GM10248 (cell line): Measurements from ENCODE around the gene NHLRC2.
"Not testable (repeated sequence)": the region's sequence is repeated elsewhere in the genome, so short reads cannot be mapped to it uniquely, and the experiment has no call there.

Experiments
- CTCF ChIA-PET: fragments of 300-600 bp; sonication (Branson Sonifier 250); formaldehyde crosslinking; extraction: SDS; loops from one replicate; lab custom pipeline; 2021; ENCODE audit warnings: antibody characterized with exemption; lab: Yijun Ruan, JAX
- POLR2A ChIA-PET: fragments of 350-650 bp; sonication (Branson Sonifier 250); formaldehyde crosslinking; extraction: SDS; loops from one replicate; lab custom pipeline; 2020; ENCODE audit warnings: antibody characterized with exemption; lab: Yijun Ruan, JAX
- DNase-seq: peaks from one replicate; pipeline ENCODE4 v3.0.0; 2012; ENCODE audit errors: extremely low spot score
- CTCF ChIP-seq: IDR thresholded peaks from 2 replicates; pipeline ENCODE4 v1.5.1; 2012; ENCODE audit warnings: mild to moderate bottlenecking, low read depth; ENCODE audit errors: extremely low read depth, missing control alignments, control extremely low read depth

Gene NHLRC2

GRCh38 chr10:113854013-113854760 lies at the start of gene NHLRC2, which contains the start of gene DCLRE1A:
TSS of gene NHLRC2 (plus strand) at chr10:113854661. CDS start at chr10:113854873, 212 bp downstream.
TSS of gene DCLRE1A (minus strand) at chr10:113854082. CDS start at chr10:113853182, 900 bp downstream.
- DNase-seq = peak; percentile 67
- no peak for TF ChIP-seq CTCF
- ChIA-PET CTCF (interaction anchor here (1.3 to 1.6 kb wide), 2 partner anchors 29 to 150 kb away, joined by 3 read pairs; no protein-coding TSS in a partner anchor), POLR2A (no interaction called here)

DNA sequence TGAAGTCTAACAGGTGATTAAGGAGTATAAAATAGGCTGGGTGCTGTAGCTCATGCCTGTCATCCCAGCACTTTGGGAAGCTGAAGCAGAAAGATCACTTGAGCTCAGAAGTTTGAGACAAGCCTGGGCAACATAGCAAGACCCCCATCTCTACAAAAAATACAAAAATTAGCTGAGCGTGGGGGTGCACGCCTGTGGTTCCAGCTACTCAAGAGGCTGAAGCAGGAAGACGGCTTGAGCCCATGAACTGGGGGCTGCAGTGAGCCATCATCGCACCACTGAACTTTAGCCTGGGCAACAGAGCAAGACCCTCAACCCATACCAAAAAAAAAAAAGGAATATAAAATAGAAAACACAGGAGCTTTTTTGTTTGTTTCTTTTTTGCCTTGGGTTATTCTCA lies 48.0 kb upstream of the NHLRC2 start:
- DNase-seq = no peak
- POLR2A ChIA-PET = no interaction called here
- no peak for TF ChIP-seq CTCF
- CTCF ChIA-PET = interaction anchor here (1.4 to 2.2 kb wide), 2 partner anchors 141 to 297 kb away, joined by 4 to 10 read pairs; no protein-coding TSS in a partner anchor

DNA sequence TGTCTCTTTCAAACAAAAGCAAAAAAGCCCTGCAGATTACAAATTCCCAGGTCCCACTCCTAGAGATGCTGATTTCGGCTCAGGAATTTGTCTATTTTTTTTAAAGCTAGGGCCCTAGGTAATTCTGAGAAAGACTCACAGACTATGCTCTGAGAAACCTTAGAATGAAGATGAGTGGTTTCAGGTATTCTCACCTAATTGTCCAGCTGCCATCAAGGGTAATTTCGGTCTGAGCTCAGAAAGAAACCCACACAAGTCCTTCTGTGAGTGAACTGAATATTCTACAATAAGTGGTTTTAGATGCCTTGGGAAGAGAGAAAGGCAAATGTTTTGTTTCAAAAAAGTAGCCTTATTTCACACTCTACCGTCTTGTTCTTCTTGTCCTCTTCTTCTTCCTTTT lies 46.3 kb upstream of the NHLRC2 start:
- POLR2A ChIA-PET = no interaction called here
- DNase-seq = no peak
- CTCF ChIA-PET = interaction anchor here (0.6 to 1.6 kb wide), 2 partner anchors 10 to 16 kb away, joined by 3 to 8 read pairs; no protein-coding TSS in a partner anchor
- no peak for TF ChIP-seq CTCF

GRCh38 chr10:113814700-113815099 lies 39.8 kb upstream of the NHLRC2 start:
- DNase-seq, CTCF ChIA-PET, POLR2A ChIA-PET: not testable (repeated sequence)

GRCh38 chr10:113819989-113820388 lies 34.5 kb upstream of the NHLRC2 start:
- ChIA-PET CTCF (no interaction called here), POLR2A (no interaction called here)
- DNase-seq = no peak
- no peak for TF ChIP-seq CTCF

GRCh38 chr10:113820507-113820906 lies 34.0 kb upstream of the NHLRC2 start:
- ChIA-PET CTCF (interaction anchor here (2.1 kb wide), 1 partner anchor 21 kb away, joined by 9 read pairs; no protein-coding TSS in a partner anchor), POLR2A (no interaction called here)
- no peak for TF ChIP-seq CTCF
- no peak for DNase-seq

GRCh38 chr10:113821306-113821705 lies 33.2 kb upstream of the NHLRC2 start:
- POLR2A ChIA-PET, DNase-seq: not testable (repeated sequence)
- CTCF ChIA-PET = interaction anchor here (1.2 to 2.1 kb wide), 3 partner anchors 10 to 195 kb away, joined by 3 to 9 read pairs (median 3); no protein-coding TSS in a partner anchor
